OCI-LY7 (cell line): ENCODE data around the gene RFX3.

Source experiments
- CTCF ChIP-seq: fragments of 200-600 bp; sonication (generic); conservative IDR thresholded peaks from 2 replicates; pipeline ENCODE4 v1.5.1; 2014; ENCODE audit warnings: mild to moderate bottlenecking, antibody characterized with exemption, low read length, moderate library complexity, mixed read lengths
- EZH2phosphoT487 ChIP-seq: fragments of 200-600 bp; sonication (generic); IDR thresholded peaks from 2 replicates; pipeline ENCODE4 v1.6.1; 2018; ENCODE audit warnings: low read depth, borderline replicate concordance, mild to moderate bottlenecking, mixed run types, antibody characterized with exemption, low read length, moderate library complexity, mixed read lengths

- TF ChIP-seq CTCF, result no peak
- TF ChIP-seq EZH2phosphoT487, result no peak
These were observed 188.1 kb downstream of the RFX3 start for GRCh38 chr9:3337515-3338225.
